GM10248 (cell line): Measurements from ENCODE around the gene CKMT1A.
"Not testable (repeated sequence)": the region's sequence is repeated elsewhere in the genome, so short reads cannot be mapped to it uniquely, and the experiment has no call there.

Experiments used
- CTCF ChIA-PET: fragments of 300-600 bp; sonication (Branson Sonifier 250); formaldehyde crosslinking; extraction: SDS; loops from one replicate; lab custom pipeline; 2021; ENCODE audit warnings: antibody characterized with exemption; lab: Yijun Ruan, JAX
- POLR2A ChIA-PET: fragments of 350-650 bp; sonication (Branson Sonifier 250); formaldehyde crosslinking; extraction: SDS; loops from one replicate; lab custom pipeline; 2020; ENCODE audit warnings: antibody characterized with exemption; lab: Yijun Ruan, JAX
- DNase-seq: peaks from one replicate; pipeline ENCODE4 v3.0.0; 2012; ENCODE audit errors: extremely low spot score
- TF ChIP-seq, protein P1 (sequence below): IDR thresholded peaks from 2 replicates; pipeline ENCODE4 v1.5.1; 2012; ENCODE audit warnings: mild to moderate bottlenecking, low read depth; ENCODE audit errors: extremely low read depth, missing control alignments, control extremely low read depth

Gene CKMT1A

GRCh38 chr15:43702701-43703424 lies 9.2 kb downstream of the CKMT1A start:
- no peak for DNase-seq
- POLR2A ChIA-PET, result no interaction called here
- TF ChIP-seq, protein P1, sequence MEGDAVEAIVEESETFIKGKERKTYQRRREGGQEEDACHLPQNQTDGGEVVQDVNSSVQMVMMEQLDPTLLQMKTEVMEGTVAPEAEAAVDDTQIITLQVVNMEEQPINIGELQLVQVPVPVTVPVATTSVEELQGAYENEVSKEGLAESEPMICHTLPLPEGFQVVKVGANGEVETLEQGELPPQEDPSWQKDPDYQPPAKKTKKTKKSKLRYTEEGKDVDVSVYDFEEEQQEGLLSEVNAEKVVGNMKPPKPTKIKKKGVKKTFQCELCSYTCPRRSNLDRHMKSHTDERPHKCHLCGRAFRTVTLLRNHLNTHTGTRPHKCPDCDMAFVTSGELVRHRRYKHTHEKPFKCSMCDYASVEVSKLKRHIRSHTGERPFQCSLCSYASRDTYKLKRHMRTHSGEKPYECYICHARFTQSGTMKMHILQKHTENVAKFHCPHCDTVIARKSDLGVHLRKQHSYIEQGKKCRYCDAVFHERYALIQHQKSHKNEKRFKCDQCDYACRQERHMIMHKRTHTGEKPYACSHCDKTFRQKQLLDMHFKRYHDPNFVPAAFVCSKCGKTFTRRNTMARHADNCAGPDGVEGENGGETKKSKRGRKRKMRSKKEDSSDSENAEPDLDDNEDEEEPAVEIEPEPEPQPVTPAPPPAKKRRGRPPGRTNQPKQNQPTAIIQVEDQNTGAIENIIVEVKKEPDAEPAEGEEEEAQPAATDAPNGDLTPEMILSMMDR, result no peak
- CTCF ChIA-PET, result no interaction called here

GRCh38 chr15:43710431-43711131 lies 16.9 kb downstream of the CKMT1A start:
- CTCF ChIA-PET, DNase-seq, POLR2A ChIA-PET: not testable (repeated sequence)

GRCh38 chr15:43723151-43723550 lies 29.5 kb downstream of the CKMT1A start:
- no peak for DNase-seq
- POLR2A ChIA-PET, result interaction anchor here (0.6 kb wide), 2 partner anchors 9 to 209 kb away, joined by 3 to 4 read pairs; no protein-coding TSS in a partner anchor
- TF ChIP-seq, protein P1, result no peak
- CTCF ChIA-PET, result interaction anchor here (0.9 to 1.4 kb wide), 2 partner anchors 10 to 20 kb away, joined by 4 read pairs; no protein-coding TSS in a partner anchor

DNA sequence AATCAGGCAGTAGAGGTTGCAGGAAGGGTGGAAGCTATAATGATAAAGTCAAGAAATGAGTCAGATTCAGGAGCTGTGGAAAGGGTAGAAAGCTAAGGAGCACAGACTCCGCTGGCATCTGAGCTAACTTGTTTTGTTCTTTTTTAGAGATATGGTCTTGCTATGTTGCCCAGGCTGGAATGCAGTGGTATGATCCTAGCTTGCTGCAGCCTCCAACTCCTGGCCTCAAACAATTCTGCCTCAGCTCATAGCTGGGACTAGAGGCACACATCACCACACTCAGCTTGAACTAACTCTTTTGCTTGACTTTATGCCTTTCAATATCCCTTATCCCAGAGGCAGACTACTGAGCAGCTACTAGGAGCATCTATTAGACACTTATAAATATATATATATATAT lies 32.6 kb downstream of the CKMT1A start:
- CTCF ChIA-PET, DNase-seq, POLR2A ChIA-PET: not testable (repeated sequence)

GRCh38 chr15:43728053-43728725 lies 34.5 kb downstream of the CKMT1A start:
- CTCF ChIA-PET, DNase-seq, POLR2A ChIA-PET: not testable (repeated sequence)

GRCh38 chr15:43735416-43735815 lies 41.8 kb downstream of the CKMT1A start:
- no peak for DNase-seq
- ChIA-PET CTCF (no interaction called here), POLR2A (interaction anchor here (0.6 kb wide), 1 partner anchor 101 kb away, joined by 3 read pairs; no protein-coding TSS in a partner anchor)
- TF ChIP-seq, protein P1, result no peak

DNA sequence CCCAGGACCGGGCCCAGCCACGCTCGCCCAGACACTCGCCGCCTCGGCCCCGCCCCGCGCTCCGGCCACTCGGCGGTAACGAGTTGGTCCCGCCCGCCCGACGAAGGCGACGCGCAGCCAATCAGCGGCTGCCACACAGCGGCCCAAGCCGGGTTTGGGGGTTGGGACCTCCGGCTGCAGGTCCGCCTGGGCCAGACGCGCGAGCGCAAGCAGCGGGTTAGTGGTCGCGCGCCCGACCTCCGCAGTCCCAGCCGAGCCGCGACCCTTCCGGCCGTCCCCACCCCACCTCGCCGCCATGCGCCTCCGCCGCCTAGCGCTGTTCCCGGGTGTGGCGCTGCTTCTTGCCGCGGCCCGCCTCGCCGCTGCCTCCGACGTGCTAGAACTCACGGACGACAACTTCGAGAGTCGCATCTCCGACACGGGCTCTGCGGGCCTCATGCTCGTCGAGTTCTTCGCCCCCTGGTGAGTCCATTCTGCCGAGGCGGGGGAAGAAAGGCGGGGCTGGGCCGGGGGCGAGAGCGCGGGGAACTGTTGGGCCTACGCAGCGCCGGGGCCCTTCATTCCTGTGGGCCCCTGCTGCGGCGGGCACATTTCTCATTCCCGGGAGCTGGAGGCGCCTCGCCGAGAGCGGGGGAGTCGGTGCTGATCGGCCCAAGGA lies 52.7 kb downstream of the CKMT1A start, which contains the start of gene PDIA3:
Gene PDIA3 (plus strand): TSS at position 194 of the 658 bp plus-strand sequence. CDS start 102 bp downstream, at position 296.
- DNase-seq, result peak; percentile 92
- ChIA-PET CTCF (interaction anchor here (1.4 to 1.5 kb wide), 2 partner anchors 10 to 42 kb away, joined by 3 read pairs; no protein-coding TSS in a partner anchor), POLR2A (interaction anchor here (0.6 kb wide), 1 partner anchor 220 kb away, joined by 3 read pairs; no protein-coding TSS in a partner anchor)

DNA sequence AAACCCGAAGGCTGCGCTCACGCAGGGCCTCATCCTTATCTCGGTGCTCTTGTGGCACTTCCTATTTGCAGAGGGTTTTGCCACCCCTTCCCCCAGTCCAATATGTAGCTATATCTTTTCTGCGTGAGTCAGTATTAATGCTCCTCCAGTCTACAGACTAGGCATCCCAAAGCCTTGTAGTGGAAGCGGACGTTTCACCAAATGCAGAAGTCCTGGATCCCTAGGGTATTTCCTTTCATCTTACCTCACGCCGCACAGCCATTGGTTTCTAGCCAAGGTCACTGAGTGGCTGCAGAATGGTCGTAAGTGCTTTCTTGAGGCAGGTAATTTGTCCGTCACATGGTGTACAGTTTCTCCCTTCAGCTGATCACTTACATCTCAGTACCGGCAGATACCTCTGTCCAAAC lies 53.2 kb downstream of the CKMT1A start:
- DNase-seq, POLR2A ChIA-PET: not testable (repeated sequence)
- CTCF ChIA-PET, result interaction anchor here (1.5 kb wide), 2 partner anchors 9 to 22 kb away, joined by 3 read pairs; no protein-coding TSS in a partner anchor

- DNase-seq, result no peak
- POLR2A ChIA-PET, result no interaction called here
- TF ChIP-seq, protein P1, result no peak
- CTCF ChIA-PET, result interaction anchor here (1.3 to 1.5 kb wide), 2 partner anchors 17 to 20 kb away, joined by 3 to 4 read pairs; no protein-coding TSS in a partner anchor
Observed at GRCh38 chr15:43748376-43748775, 54.7 kb downstream of the CKMT1A start.
